Adipocyte (in vitro differentiated cells): Measurements from ENCODE around the gene MINDY4.

Experiments used
- DNase-seq: peaks from one replicate; pipeline ENCODE4 v3.0.0-alpha.2; 2015; ENCODE audit warnings: low read depth
- H3K27me3 ChIP-seq: replicated peaks from 2 replicates; pipeline ENCODE4 v1.7.0; 2013; ENCODE audit warnings: mild to moderate bottlenecking, low read length, moderate library complexity; ENCODE audit not compliant: control insufficient read depth, insufficient read depth
- H3K36me3 ChIP-seq: 2 replicates; pipeline ENCODE4 v1.7.0; 2013; ENCODE audit warnings: low read length, mild to moderate bottlenecking, moderate library complexity; ENCODE audit not compliant: control insufficient read depth, insufficient read depth, severe bottlenecking
- H3K4me1 ChIP-seq: 2 replicates; pipeline ENCODE4 v1.7.0; 2013; ENCODE audit warnings: mild to moderate bottlenecking, low read length, moderate library complexity; ENCODE audit not compliant: control insufficient read depth, insufficient read depth
- H3K4me3 ChIP-seq: 2 replicates; pipeline ENCODE4 v1.7.0; 2013; ENCODE audit warnings: mild to moderate bottlenecking, low read length, moderate library complexity
- H3K9ac ChIP-seq: 2 replicates; pipeline ENCODE4 v1.7.0; 2013; ENCODE audit warnings: mild to moderate bottlenecking, low read length, moderate library complexity
- H3K9me3 ChIP-seq: 2 replicates; pipeline ENCODE4 v1.7.0; 2013; ENCODE audit warnings: mild to moderate bottlenecking, low read length, moderate library complexity; ENCODE audit not compliant: control insufficient read depth

MINDY4 gene

DNA sequence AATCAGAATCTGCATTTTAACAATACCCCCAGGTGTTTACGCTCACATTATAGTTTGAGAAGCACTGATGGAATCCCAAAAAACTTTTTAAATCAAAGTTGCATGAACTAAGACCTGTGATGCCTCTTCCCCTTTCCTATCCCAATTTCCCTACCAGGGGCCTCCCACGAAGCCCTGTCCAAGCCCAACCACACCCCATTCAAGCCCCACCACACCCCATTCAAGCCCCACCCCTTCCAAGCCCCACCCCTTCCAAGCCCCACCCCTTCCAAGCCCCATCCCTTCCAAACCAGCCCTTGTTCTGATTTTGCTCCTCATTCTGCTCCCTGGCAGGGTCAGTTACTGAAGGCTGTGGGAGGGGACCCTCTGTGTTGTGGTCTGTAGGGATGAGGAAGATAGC lies 130.6 kb downstream of the MINDY4 start:
- DNase-seq, result no peak
- Histone ChIP-seq H3K9ac (no peak overlapping the region), H3K27me3 (no peaks in the 10 kb centered on the region), H3K4me1 (peaks cover 38% of the 10 kb centered on the region), H3K36me3 (no peaks in the 10 kb centered on the region), H3K4me3 (no peak overlapping the region), H3K9me3 (no peaks in the 10 kb centered on the region)

DNA sequence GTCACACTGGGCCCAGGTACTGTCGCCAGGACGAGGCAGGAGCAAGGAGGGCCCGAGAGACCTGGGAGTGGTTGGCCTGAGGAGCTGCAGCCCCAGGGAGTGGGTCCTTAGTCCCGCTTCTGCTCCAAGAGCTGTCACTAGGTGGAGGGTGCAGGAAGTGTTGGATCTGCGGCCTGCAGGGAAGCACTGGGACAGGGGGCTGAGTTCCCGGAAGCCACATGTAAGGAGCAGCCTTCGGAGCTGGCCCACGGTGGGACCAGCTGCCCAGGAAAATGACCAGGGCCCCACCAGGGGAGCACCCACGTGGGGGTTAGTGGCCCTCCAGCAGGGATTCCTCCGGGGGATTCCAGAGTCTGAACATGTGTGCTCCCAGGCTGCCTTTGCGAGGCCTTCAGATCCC lies 131.2 kb downstream of the MINDY4 start:
- no peak overlapping the region for H3K9ac ChIP-seq
- H3K36me3 ChIP-seq, result no peaks in the 10 kb centered on the region
- H3K9me3 ChIP-seq, result no peaks in the 10 kb centered on the region
- no peak for DNase-seq
- peaks cover 40% of the 10 kb centered on the region for H3K4me1 ChIP-seq
- H3K27me3 ChIP-seq, result no peaks in the 10 kb centered on the region
- H3K4me3 ChIP-seq, result no peak overlapping the region

DNA sequence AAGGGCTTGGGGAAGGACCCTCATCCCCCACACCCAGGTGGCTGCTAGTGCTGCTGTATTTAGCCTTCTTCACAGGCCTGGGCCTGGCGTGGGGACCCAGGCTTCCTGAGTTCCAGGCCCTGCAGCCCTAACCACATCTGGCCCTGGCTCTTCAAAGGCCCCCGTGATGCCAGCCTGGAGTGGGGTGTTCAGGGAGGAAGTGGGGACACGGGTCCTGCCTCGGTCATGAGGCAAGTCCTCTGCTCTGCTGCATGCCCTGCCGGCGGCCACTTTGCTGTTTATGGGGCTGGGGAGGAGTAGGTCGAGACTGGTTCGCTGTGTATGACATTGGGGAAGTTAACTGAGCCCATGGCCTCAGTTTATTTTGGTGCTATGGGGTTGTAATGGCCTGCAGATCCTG lies 131.9 kb downstream of the MINDY4 start:
- no peak overlapping the region for H3K4me3 ChIP-seq
- no peak for DNase-seq
- H3K27me3 ChIP-seq, result no peaks in the 10 kb centered on the region
- peaks cover 46% of the 10 kb centered on the region for H3K4me1 ChIP-seq
- no peak overlapping the region for H3K9ac ChIP-seq
- H3K9me3 ChIP-seq, result no peaks in the 10 kb centered on the region
- no peaks in the 10 kb centered on the region for H3K36me3 ChIP-seq

DNA sequence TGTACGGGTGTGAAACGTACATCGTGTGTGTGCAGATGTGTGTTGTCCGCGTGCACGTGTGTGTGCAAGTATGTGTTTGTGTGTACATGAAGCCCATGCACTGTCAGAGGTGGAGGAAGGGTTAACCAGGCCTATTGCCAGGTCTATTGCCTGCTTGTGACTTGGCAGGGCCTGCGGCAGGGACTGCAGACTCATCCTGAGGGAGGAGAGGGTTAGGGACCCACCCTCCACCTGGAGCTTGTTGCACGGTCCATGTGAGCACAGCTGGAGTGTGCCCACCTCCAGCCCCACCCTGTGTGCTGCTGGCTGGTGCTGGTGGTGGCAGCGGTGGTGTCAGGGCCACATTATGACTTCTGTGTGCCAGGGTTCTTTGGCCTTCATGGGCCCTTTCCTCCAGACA lies 133.3 kb downstream of the MINDY4 start:
- Histone ChIP-seq H3K36me3 (no peaks in the 10 kb centered on the region), H3K27me3 (no peaks in the 10 kb centered on the region), H3K4me1 (peaks cover 41% of the 10 kb centered on the region), H3K4me3 (no peak overlapping the region), H3K9ac (no peak overlapping the region), H3K9me3 (no peaks in the 10 kb centered on the region)
- no peak for DNase-seq

DNA sequence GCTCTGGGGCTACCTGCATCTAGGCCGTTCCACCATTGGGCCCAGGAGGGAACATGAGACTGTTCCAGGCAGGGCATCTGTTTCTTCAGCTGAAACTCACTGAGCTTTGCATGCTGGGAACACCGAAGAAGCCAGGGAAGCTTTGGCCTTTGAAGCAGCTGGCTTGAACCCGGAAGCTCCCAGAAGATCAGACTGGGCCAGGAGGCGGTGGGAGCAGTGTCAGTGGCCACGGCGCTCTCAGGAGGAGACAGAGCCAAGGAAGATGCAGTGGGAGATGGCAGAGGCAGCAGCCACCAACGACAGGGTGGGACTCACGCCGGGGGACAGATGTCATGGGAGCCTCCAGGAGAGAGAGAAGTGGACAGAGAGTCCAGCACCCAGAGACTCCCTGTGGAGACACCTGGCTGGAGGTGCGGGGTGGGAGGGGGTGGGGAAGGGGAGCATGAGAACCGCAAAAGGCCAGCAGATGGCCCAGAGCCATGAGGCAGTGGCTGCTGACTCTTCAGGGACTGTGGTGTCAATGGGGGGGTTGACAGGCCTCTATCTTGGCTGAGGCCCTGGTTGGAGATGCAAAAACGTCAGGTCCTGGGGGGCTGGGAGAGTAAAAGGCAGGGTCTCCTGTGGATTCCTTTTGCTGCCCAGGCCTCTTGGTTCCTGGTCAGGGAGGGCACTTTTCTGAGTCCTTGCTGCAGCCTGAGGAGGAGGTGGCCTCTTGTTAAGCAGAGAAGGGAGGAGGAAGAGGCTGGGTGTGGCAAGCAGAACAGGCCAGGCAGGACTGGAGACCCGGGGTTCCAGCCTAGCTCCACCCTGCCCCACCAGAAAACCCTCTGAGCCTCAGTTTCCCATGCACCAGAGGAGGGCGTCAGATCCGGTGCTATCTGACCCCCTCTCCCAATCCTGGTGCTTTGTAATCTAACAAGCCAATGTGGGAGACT lies 134.1 kb downstream of the MINDY4 start:
- no peaks in the 10 kb centered on the region for H3K27me3 ChIP-seq
- no peak for DNase-seq

DNA sequence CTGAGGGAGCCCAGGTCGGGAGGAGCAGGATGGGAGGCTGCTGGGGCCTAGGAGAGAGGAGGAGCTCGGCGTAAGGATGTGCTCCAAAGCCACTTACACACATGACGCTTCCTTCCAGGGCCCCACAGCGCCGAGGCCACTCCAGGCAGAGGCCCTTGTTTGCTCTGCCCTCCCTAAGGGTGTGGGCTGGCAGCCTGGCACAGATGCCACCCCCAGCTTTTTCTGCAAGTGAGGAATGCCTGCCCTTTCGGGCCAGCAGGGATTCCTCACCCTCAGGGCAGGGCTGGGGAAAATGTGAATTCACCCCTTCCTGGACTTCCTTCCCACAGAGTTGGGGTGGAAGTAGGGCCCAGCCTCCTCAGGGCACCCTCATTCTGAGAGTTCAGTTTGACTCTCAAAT lies 134.8 kb downstream of the MINDY4 start:
- H3K4me1 ChIP-seq, result peaks cover 40% of the 10 kb centered on the region
- peak; percentile 34 for DNase-seq
- no peaks in the 10 kb centered on the region for H3K36me3 ChIP-seq
- peak overlapping the region; percentile 65 for H3K9ac ChIP-seq
- H3K4me3 ChIP-seq, result no peak overlapping the region
- H3K9me3 ChIP-seq, result no peaks in the 10 kb centered on the region
- H3K27me3 ChIP-seq, result no peaks in the 10 kb centered on the region

More for the DNA sequence above, 134.1 kb downstream of the MINDY4 start:
- no peak overlapping the region for H3K4me3 ChIP-seq
- peaks cover 35% of the 10 kb centered on the region for H3K4me1 ChIP-seq
- H3K36me3 ChIP-seq, result no peaks in the 10 kb centered on the region
- H3K9me3 ChIP-seq, result no peaks in the 10 kb centered on the region
- H3K9ac ChIP-seq, result peak overlapping the region; percentile 65

DNA sequence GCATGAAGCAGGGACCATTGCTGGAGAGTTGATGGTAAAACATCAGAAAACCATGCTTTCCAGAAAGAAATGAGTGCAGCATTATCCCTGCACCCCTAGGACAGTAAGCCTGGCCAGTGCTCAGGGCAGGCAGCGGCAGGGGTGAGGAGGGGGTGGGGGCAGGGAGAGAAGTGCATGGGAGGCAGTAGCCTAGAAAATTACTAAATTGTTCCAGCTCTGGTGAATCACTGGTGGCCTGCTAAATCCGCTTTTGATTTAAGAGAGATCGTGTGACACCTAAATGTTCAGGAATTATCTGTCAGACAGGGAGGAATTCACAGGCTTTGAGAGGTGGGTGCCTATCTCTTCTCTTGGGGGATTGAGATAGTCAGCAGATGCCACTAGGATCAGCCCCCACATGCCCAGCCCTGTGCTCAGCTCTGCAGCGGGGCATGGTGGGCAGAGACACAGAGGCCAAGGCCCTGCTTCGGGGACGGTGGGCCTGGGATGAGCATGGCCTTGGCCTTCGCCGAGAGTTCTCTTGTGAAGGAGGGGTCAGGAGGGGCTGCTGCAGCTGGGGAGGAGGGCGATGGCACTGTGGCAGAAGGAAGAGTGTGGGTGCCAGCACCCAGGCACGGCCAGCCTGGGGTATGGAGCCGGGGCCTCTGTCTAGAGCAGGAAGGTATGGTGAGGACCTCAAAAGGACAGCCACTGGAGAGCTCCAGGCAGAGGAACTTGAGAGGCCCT lies 135.5 kb downstream of the MINDY4 start:
- no peaks in the 10 kb centered on the region for H3K9me3 ChIP-seq
- peak overlapping the region; percentile 65 for H3K9ac ChIP-seq
- H3K4me3 ChIP-seq, result no peak overlapping the region
- H3K4me1 ChIP-seq, result peaks cover 40% of the 10 kb centered on the region
- DNase-seq, result peak; percentile 57
- H3K27me3 ChIP-seq, result no peaks in the 10 kb centered on the region
- H3K36me3 ChIP-seq, result no peaks in the 10 kb centered on the region

DNA sequence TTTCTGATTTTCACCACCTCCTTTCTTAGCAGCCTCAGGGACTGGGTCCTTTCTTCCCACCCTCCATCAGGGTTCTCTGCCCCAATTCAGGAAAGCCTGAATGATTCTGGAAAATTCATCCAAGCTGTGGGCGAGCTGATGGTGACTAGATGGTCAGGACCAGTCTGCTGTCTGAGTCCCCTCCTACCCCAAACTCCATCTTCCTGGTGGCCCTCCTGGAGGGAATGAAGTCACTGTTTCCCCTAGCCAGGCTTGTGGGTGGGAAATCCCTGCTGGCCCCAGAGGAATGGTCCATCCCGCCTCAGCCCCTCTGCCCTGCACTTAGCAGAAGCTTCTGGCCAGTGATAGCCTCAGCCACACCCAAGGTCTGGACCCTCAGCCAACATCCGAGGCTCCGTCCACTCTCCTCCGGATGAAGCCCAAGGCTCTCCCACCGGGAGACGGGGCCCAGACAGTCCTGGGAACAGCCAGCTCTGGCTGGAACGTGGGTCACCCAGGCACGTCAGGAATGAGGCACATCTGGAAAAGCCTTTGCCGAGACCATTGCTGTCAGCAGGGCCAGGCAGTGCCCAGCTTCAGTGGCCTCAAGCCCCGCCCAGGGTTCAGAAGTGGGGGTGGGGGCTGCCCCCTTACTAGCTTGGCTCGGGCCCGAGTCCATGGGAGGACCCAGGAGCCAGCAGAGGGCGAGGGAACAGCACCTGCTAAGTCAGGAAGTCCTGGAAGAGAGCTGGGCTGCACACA lies 136.5 kb downstream of the MINDY4 start:
- no peak overlapping the region for H3K4me3 ChIP-seq
- H3K4me1 ChIP-seq, result peaks cover 40% of the 10 kb centered on the region
- DNase-seq, result no peak
- no peaks in the 10 kb centered on the region for H3K9me3 ChIP-seq
- H3K36me3 ChIP-seq, result no peaks in the 10 kb centered on the region
- H3K9ac ChIP-seq, result peak overlapping the region; percentile 62
- H3K27me3 ChIP-seq, result no peaks in the 10 kb centered on the region

DNA sequence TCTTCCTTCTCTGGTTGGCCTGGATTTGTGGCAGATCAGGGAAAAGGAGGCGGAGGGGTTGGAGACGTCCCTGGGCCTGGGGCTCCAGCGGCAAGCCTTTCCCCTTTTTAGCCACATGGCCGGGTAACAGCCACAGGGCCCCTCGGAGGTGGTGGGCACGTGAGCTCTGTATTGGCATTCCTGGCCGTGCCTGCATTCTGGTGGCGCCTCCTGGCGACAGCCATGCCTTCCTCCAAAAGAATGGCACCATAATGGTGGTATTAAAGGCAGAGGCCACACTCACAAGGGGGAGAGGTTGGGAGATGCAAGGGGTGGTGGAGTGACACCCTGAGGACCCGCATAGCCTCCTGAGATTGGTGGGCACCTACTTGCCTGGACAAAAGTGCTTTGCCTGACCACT lies 137.5 kb downstream of the MINDY4 start:
- Histone ChIP-seq H3K36me3 (no peaks in the 10 kb centered on the region), H3K9me3 (no peaks in the 10 kb centered on the region), H3K27me3 (no peaks in the 10 kb centered on the region), H3K4me3 (no peak overlapping the region), H3K4me1 (peaks cover 40% of the 10 kb centered on the region), H3K9ac (no peak overlapping the region)
- no peak for DNase-seq

DNA sequence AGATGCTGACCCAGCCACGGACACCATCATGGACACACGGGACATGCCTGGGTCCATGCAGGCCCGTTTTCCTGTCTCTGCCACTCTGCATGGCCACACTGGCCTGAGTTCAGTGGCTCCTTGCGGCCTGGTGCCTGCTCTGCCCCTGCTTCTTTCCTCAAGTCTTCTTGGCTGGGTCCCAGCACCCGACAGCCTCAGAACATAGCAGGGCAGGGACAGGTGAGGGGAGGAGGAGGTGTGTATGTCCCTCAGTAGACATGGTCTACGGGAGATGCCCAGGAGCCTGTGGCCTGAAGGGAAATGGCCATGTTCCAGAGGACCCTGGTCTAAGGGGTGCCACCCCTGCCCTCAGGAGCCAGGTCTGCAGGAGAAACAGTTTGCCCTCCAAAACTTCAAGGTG lies 138.2 kb downstream of the MINDY4 start:
- Histone ChIP-seq H3K27me3 (no peaks in the 10 kb centered on the region), H3K9me3 (no peaks in the 10 kb centered on the region), H3K4me1 (peaks cover 45% of the 10 kb centered on the region), H3K9ac (no peak overlapping the region), H3K36me3 (no peaks in the 10 kb centered on the region), H3K4me3 (no peak overlapping the region)
- no peak for DNase-seq
